ENCODE data around the gene SMAGP. TPM values are rescaled to one million over a fixed set of nuclear protein-coding genes. Genes with fewer than 3 reads are reported as not detected.

The SMAGP gene
- total and polyA plus RNA-seq, 2 donors (not counting 3 experiments of a cell fraction or from before 2014, with no cell fraction given), result 21.4 to 26.2 TPM

DNA sequence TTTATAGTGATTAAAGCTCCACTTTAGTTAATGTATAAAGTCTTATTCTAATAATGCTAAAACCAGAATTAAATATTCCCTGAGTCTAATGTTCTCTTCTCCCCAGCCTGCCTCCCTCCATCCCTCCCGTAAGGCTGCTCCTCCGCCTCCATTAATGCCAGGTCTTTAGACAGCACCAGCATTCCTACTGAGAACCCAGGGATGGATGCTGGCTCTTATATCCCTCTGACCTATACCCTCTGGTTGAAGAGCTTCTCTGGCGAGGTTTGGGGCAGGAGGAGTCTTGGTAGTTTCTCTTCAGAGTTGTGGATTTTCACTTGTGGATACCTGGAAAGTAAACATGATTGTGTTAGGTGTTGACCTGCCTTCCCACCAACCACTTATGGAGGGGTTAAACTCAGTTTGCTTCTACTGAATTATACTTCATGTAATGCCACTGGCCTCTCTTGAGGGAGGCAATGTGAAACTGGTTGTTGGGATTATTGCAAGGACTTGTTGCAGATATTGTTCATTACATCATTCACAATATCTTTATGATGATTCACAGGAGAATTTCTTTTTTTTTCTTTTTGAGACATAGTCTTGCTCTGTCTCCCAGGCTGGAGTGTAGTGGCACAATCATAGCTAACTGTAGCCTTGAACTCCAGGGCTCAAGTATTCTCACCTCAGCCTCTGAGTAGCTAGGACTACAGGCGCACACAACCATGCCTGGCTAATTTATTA, 11.1 kb upstream of the SMAGP start:
- Histone ChIP-seq H4K20me1 (replicated peaks; ENCODE audit: control insufficient read depth, extremely low read depth, insufficient read depth, low read length) (no peaks in the 10 kb centered on the region), H3K4me1 (ENCODE audit: control insufficient read depth, extremely low read depth, insufficient read depth, low read length) (no peaks in the 10 kb centered on the region), H3K27ac (ENCODE audit: insufficient read depth, low read depth, low read length) (no peak overlapping the region), H3K79me2 (ENCODE audit: control insufficient read depth, insufficient read depth, low read length) (no peaks in the 10 kb centered on the region), H2AFZ (ENCODE audit: low read depth, low read length) (no peak overlapping the region), H3K9me3 (replicated peaks; ENCODE audit: control insufficient read depth, insufficient read depth, low read length) (no peaks in the 10 kb centered on the region), H3K36me3 (ENCODE audit: control insufficient read depth in 2 of 2, extremely low read depth in 1 of 2, insufficient read depth in 2 of 2, low read length in 2 of 2) (no peaks in the 10 kb centered on the region), H3K9me1 (replicated peaks; ENCODE audit: control insufficient read depth, extremely low read depth, insufficient read depth, low read length) (no peaks in the 10 kb centered on the region), H3K4me3 (replicated peaks in 1 of 3; ENCODE audit: insufficient read depth in 1 of 3, low read depth in 1 of 3, low read length in 3 of 3) (no peak overlapping the region), H3K27me3 (ENCODE audit: control insufficient read depth in 2 of 2, insufficient read depth in 2 of 2, low read length in 2 of 2) (peaks cover 3 to 6% of the 10 kb centered on the region in 2 experiments), H3K4me2 (ENCODE audit: insufficient read depth, low read length) (no peak overlapping the region), H3K9ac (replicated peaks; ENCODE audit: extremely low read depth, insufficient read depth, low read length) (no peak overlapping the region)
- dilution Hi-C loops (cut with MboI; ENCODE audit: extremely low pct_ligation_motif_present, low sequenced_read_pairs) (no loop called here), intact Hi-C loops (cut with micrococcal nuclease) (no loop called here)
- no peak for TF ChIP-seq EZH2 (IDR thresholded peaks at IDR 0.05; ENCODE audit: borderline replicate concordance, low read depth, low read length, severe bottlenecking)
- TF ChIP-seq, protein P1, sequence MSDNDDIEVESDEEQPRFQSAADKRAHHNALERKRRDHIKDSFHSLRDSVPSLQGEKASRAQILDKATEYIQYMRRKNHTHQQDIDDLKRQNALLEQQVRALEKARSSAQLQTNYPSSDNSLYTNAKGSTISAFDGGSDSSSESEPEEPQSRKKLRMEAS (IDR thresholded peaks at IDR 0.05; ENCODE audit: insufficient read depth, insufficient read length), result no peak
- no peak for TF ChIP-seq FOS (IDR thresholded peaks at IDR 0.05; ENCODE audit: borderline replicate concordance, insufficient read depth, low read length)
- TF ChIP-seq, protein P2, sequence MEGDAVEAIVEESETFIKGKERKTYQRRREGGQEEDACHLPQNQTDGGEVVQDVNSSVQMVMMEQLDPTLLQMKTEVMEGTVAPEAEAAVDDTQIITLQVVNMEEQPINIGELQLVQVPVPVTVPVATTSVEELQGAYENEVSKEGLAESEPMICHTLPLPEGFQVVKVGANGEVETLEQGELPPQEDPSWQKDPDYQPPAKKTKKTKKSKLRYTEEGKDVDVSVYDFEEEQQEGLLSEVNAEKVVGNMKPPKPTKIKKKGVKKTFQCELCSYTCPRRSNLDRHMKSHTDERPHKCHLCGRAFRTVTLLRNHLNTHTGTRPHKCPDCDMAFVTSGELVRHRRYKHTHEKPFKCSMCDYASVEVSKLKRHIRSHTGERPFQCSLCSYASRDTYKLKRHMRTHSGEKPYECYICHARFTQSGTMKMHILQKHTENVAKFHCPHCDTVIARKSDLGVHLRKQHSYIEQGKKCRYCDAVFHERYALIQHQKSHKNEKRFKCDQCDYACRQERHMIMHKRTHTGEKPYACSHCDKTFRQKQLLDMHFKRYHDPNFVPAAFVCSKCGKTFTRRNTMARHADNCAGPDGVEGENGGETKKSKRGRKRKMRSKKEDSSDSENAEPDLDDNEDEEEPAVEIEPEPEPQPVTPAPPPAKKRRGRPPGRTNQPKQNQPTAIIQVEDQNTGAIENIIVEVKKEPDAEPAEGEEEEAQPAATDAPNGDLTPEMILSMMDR (IDR thresholded peaks at IDR 0.05; ENCODE audit: extremely low read depth in 1 of 2, insufficient read depth in 1 of 2, low read depth in 1 of 2, low read length in 2 of 2), result no peak
- no peak for TF ChIP-seq GATA2 (IDR thresholded peaks at IDR 0.05; ENCODE audit: insufficient read depth, insufficient read length, low read depth, low read length)
- no peak for TF ChIP-seq MYC (IDR thresholded peaks at IDR 0.05; ENCODE audit: low read depth, low read length)
- no peak for TF ChIP-seq POLR2AphosphoS5 (IDR thresholded peaks at IDR 0.05; ENCODE audit: insufficient read depth, low read depth, low read length)
- no peak for TF ChIP-seq JUN (IDR thresholded peaks at IDR 0.05; ENCODE audit: borderline replicate concordance, insufficient read depth, insufficient read length, low read depth)
- no peak for TF ChIP-seq POLR2A (IDR thresholded peaks at IDR 0.05; ENCODE audit: low read depth, low read length)
- no peak for DNase-seq (ENCODE audit: low read depth, low spot score)
- POLR2A ChIA-PET, result no interaction called here
- CTCF ChIA-PET, result no interaction called here
- FAIRE-seq, result no peak
- no TSS peak for BruUV-seq (replicated peaks)
